Brain microvascular endothelial cell (primary cell): Measurements from ENCODE around the gene PRRT1.
A peak's percentile ranks its signal among the peaks of the same experiment; 100 is the strongest.

Experiments
- DNase-seq: peaks from one replicate; pipeline ENCODE4 v3.0.0-alpha.2; 2020
- H3K27ac ChIP-seq: fragments of 250-450 bp; sonication (Bioruptor Pico); 2 replicates; pipeline ENCODE4 v1.5.1; 2020; ENCODE audit warnings: mild to moderate bottlenecking, moderate library complexity
- H3K27me3 ChIP-seq: fragments of 250-450 bp; sonication (Bioruptor Pico); replicated peaks from 2 replicates; pipeline ENCODE4 v1.5.1; 2020; ENCODE audit warnings: mild to moderate bottlenecking
- H3K36me3 ChIP-seq: fragments of 250-450 bp; sonication (Bioruptor Pico); replicated peaks from 2 replicates; pipeline ENCODE4 v1.5.1; 2020; ENCODE audit warnings: mild to moderate bottlenecking
- H3K4me3 ChIP-seq: 2 replicates; pipeline ENCODE4 v1.5.1; 2011; ENCODE audit warnings: low read depth, mild to moderate bottlenecking, control low read depth, low read length, moderate library complexity
- CTCF ChIP-seq: IDR thresholded peaks from 2 replicates; pipeline ENCODE4 v1.5.1; 2011; ENCODE audit warnings: low read depth, mild to moderate bottlenecking, moderate library complexity, low read length, control low read depth, inconsistent platforms; ENCODE audit errors: missing control alignments
- in situ Hi-C: cut with HindIII; loops from 2 replicates; pipeline ENCODE4 v1.10.0; 2017; ENCODE audit warnings: low sequenced_read_pairs, low pct_ligation_motif_present

The PRRT1 gene

DNA sequence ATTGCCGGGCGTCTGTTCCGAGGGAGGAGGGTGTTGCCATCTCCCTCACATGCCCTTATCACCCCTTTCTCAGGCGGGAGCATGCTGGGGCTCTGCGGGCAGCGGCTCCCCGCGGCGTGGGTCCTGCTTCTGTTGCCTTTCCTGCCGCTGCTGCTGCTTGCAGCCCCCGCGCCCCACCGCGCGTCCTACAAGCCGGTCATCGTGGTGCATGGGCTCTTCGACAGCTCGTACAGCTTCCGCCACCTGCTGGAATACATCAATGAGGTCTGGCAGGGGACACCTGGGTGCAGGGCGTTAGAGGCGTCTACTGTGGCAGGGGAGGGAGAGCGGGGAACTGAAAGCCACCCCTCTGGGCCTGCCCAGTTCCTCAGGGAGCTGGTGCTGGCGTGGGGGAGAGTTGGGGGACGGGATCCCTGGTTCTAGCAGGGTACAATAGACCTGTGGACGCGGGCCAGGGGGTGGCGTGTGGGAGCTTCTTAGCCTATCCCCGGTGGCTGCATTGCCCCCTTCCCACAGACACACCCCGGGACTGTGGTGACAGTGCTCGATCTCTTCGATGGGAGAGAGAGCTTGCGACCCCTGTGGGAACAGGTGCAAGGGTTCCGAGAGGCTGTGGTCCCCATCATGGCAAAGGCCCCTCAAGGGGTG is 2.9 kb upstream of the PRRT1 start:
- in situ Hi-C loops = no loop called here
- H3K36me3 ChIP-seq = peaks cover 9% of the 10 kb centered on the region
- H3K27ac ChIP-seq = peak overlapping the region; percentile 80
- peak overlapping the region; percentile 86 for H3K4me3 ChIP-seq
- peak; percentile 75 for TF ChIP-seq CTCF
- H3K27me3 ChIP-seq = no peaks in the 10 kb centered on the region
- DNase-seq = peak; percentile 55

- Histone ChIP-seq H3K36me3 (peaks cover 9% of the 10 kb centered on the region), H3K27me3 (no peaks in the 10 kb centered on the region), H3K4me3 (peak within 1 kb of the TSS; percentile 86), H3K27ac (peak within 1 kb of the TSS; percentile 80)
- DNase-seq = peak; percentile 93
- peak; percentile 46 for TF ChIP-seq CTCF
- in situ Hi-C loops = no loop called here
These were observed 2.1 kb upstream of the PRRT1 start, which contains the start of gene PPT2 for GRCh38 chr6:32153564-32154513. PPT2 (plus strand) TSS chr6:32154141; CDS start chr6:32154595, 454 bp downstream.

- peak overlapping the region; percentile 86 for H3K4me3 ChIP-seq
- TF ChIP-seq CTCF = no peak
- H3K27me3 ChIP-seq = no peaks in the 10 kb centered on the region
- in situ Hi-C loops = no loop called here
- peak; percentile 58 for DNase-seq
- H3K36me3 ChIP-seq = peaks cover 6% of the 10 kb centered on the region
- peak overlapping the region; percentile 80 for H3K27ac ChIP-seq
These were observed 1.2 kb upstream of the PRRT1 start for GRCh38 chr6:32152769-32153563.

DNA sequence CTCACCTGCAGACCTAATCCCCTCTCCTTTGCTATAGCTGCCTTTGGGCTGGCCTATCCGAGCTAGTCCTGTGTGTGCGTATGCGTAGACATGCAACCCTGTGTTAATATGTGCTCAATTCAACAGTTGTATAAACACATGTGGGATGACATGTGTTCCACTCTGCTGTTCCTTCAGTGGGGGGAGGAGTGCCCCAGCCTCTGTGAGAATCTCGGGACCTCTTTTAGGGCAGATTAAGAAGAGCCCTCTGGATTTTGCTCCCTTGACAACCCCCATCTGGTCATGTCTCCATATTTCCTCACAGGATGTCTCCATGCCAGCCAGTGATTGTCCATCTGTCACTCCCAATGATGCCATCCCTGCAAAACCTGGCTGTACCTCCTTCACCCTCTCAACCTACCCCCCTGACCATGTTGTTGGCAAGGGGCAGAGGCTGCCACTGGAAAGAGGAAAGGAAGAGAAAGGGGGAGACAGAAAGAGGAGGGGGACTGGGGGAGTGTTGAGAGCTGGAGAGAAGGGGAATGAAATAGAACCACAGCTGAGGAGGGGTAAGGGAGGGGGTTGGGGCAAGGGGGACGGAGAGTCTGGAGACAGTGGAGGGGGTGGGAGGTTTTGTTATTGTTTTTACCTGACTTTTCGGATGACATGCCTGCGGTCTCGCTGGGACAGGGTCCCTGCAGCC is 417 bp downstream of the PRRT1 start:
- no peak overlapping the region for H3K27ac ChIP-seq
- in situ Hi-C loops = no loop called here
- H3K36me3 ChIP-seq = peaks cover 2% of the 10 kb centered on the region
- peak overlapping the region; percentile 39 for H3K4me3 ChIP-seq
- H3K27me3 ChIP-seq = no peaks in the 10 kb centered on the region
- TF ChIP-seq CTCF = no peak
- DNase-seq = no peak

GRCh38 chr6:32149932-32150870 is 1.5 kb downstream of the PRRT1 start:
- Histone ChIP-seq H3K27me3 (no peaks in the 10 kb centered on the region), H3K36me3 (no peaks in the 10 kb centered on the region), H3K27ac (no peak overlapping the region), H3K4me3 (no peak overlapping the region)
- in situ Hi-C loops = no loop called here
- DNase-seq = no peak
- no peak for TF ChIP-seq CTCF
